ENCODE results near the gene RTP3.
"Not testable (repeated sequence)": the region's sequence is repeated elsewhere in the genome, so short reads cannot be mapped to it uniquely, and the experiment has no call there.

RTP3 gene

GRCh38 chr3:46489381-46489780, 8.4 kb upstream of the RTP3 start:
- H3K4me3 ChIP-seq (ENCODE audit: control insufficient read depth, low read depth, low read length) = no peak overlapping the region
- no peak for DNase-seq (ENCODE audit: low read depth)
- TF ChIP-seq CTCF (conservative IDR thresholded peaks at IDR 0.05; ENCODE audit: control insufficient read depth, insufficient read depth, low read depth, low read length) = no peak

GRCh38 chr3:46489875-46490274, 7.9 kb upstream of the RTP3 start:
- DNase-seq (ENCODE audit: low read depth) = peak; percentile 19
- no peak overlapping the region for H3K4me3 ChIP-seq (ENCODE audit: control insufficient read depth, low read depth, low read length)
- TF ChIP-seq CTCF (conservative IDR thresholded peaks at IDR 0.05; ENCODE audit: control insufficient read depth, insufficient read depth, low read depth, low read length) = no peak

GRCh38 chr3:46490338-46491084, 7.3 kb upstream of the RTP3 start:
- no peak for TF ChIP-seq CTCF (conservative IDR thresholded peaks at IDR 0.05; ENCODE audit: control insufficient read depth, insufficient read depth, low read depth, low read length)
- H3K4me3 ChIP-seq (ENCODE audit: control insufficient read depth, low read depth, low read length) = no peak overlapping the region

GRCh38 chr3:46491089-46492070, 6.4 kb upstream of the RTP3 start:
- TF ChIP-seq CTCF (conservative IDR thresholded peaks at IDR 0.05; ENCODE audit: control insufficient read depth, insufficient read depth, low read depth, low read length) = no peak
- DNase-seq (ENCODE audit: low read depth) = no peak
- H3K4me3 ChIP-seq (ENCODE audit: control insufficient read depth, low read depth, low read length) = no peak overlapping the region

More at GRCh38 chr3:46490338-46491084, 7.3 kb upstream of the RTP3 start:
- peak; percentile 54 for DNase-seq (ENCODE audit: low read depth)

GRCh38 chr3:46492890-46493547, 4.8 kb upstream of the RTP3 start:
- no peak for DNase-seq (ENCODE audit: low read depth)
- H3K4me3 ChIP-seq (ENCODE audit: control insufficient read depth, low read depth, low read length) = no peak overlapping the region
- no peak for TF ChIP-seq CTCF (conservative IDR thresholded peaks at IDR 0.05; ENCODE audit: control insufficient read depth, insufficient read depth, low read depth, low read length)

GRCh38 chr3:46494491-46494890, 3.3 kb upstream of the RTP3 start:
- not testable (repeated sequence) for DNase-seq (ENCODE audit: low read depth); H3K4me3 ChIP-seq (ENCODE audit: control insufficient read depth, low read depth, low read length)
